ENCODE results near the gene NUDT22. TPM values are rescaled to one million over a fixed set of nuclear protein-coding genes. Genes with fewer than 3 reads are reported as not detected.

The NUDT22 gene
- total RNA-seq, 1 donor from 2014 or later: 47.9 TPM

GRCh38 chr11:64230171-64230984 lies 4.3 kb downstream of the NUDT22 start, which contains the start of gene DNAJC4:
Gene DNAJC4, plus strand, starts transcription at chr11:64230548. Its CDS starts 307 bp downstream, at chr11:64230855.
- H3K27ac Mint-ChIP-seq: peak within 1 kb of the TSS; percentile 83
- H3K4me1 Mint-ChIP-seq (ENCODE audit: unreplicated experiment): peaks cover 11% of the 10 kb centered on the region

GRCh38 chr11:64230985-64231365 lies 4.9 kb downstream of the NUDT22 start:
- H3K27me3 Mint-ChIP-seq: no peaks in the 10 kb centered on the region
- peak overlapping the region; percentile 91 for H3K4me3 Mint-ChIP-seq
- peaks cover 13% of the 10 kb centered on the region for H3K4me1 Mint-ChIP-seq (ENCODE audit: unreplicated experiment)
- no peak for TF ChIP-seq CTCF (conservative IDR thresholded peaks at IDR 0.05)
- no peak for DNase-seq (ENCODE audit: extremely low spot score, unreplicated experiment)
- no peaks in the 10 kb centered on the region for H3K36me3 Mint-ChIP-seq
- H3K27ac Mint-ChIP-seq: peak overlapping the region; percentile 78
- no peaks in the 10 kb centered on the region for H3K9me3 Mint-ChIP-seq

More at GRCh38 chr11:64230171-64230984, 4.3 kb downstream of the NUDT22 start, which contains the start of gene DNAJC4:
- H3K27me3 Mint-ChIP-seq: no peaks in the 10 kb centered on the region
- TF ChIP-seq CTCF (conservative IDR thresholded peaks at IDR 0.05): no peak
- no peaks in the 10 kb centered on the region for H3K9me3 Mint-ChIP-seq
- DNase-seq (ENCODE audit: extremely low spot score, unreplicated experiment): peak; percentile 91
- H3K4me3 Mint-ChIP-seq: peak within 1 kb of the TSS; percentile 91
- H3K36me3 Mint-ChIP-seq: no peaks in the 10 kb centered on the region

GRCh38 chr11:64231546-64231945 lies 5.5 kb downstream of the NUDT22 start:
- Mint-ChIP-seq H3K9me3 (no peaks in the 10 kb centered on the region), H3K4me1 (ENCODE audit: unreplicated experiment) (peaks cover 13% of the 10 kb centered on the region), H3K27ac (no peak overlapping the region), H3K36me3 (no peaks in the 10 kb centered on the region), H3K4me3 (peak overlapping the region; percentile 80), H3K27me3 (no peaks in the 10 kb centered on the region)
- TF ChIP-seq CTCF (conservative IDR thresholded peaks at IDR 0.05): no peak
- no peak for DNase-seq (ENCODE audit: extremely low spot score, unreplicated experiment)

- H3K27me3 Mint-ChIP-seq: no peaks in the 10 kb centered on the region
- H3K9me3 Mint-ChIP-seq: no peaks in the 10 kb centered on the region
- H3K4me1 Mint-ChIP-seq (ENCODE audit: unreplicated experiment): peaks cover 13% of the 10 kb centered on the region
- no peaks in the 10 kb centered on the region for H3K36me3 Mint-ChIP-seq
- no peak for TF ChIP-seq CTCF (conservative IDR thresholded peaks at IDR 0.05)
- DNase-seq (ENCODE audit: extremely low spot score, unreplicated experiment): no peak
- peak overlapping the region; percentile 81 for H3K4me3 Mint-ChIP-seq
- no peak overlapping the region for H3K27ac Mint-ChIP-seq
Observed at GRCh38 chr11:64232182-64232966, 6.3 kb downstream of the NUDT22 start.

GRCh38 chr11:64232967-64233315 lies 6.9 kb downstream of the NUDT22 start:
- Mint-ChIP-seq H3K9me3 (no peaks in the 10 kb centered on the region), H3K27me3 (no peaks in the 10 kb centered on the region), H3K36me3 (no peaks in the 10 kb centered on the region), H3K4me1 (ENCODE audit: unreplicated experiment) (peaks cover 13% of the 10 kb centered on the region), H3K4me3 (peak overlapping the region; percentile 81), H3K27ac (no peak overlapping the region)
- TF ChIP-seq CTCF (conservative IDR thresholded peaks at IDR 0.05): no peak
- DNase-seq (ENCODE audit: extremely low spot score, unreplicated experiment): no peak
